ENCODE data around the gene CCDC24.
A peak's percentile ranks its signal among the peaks of the same experiment; 100 is the strongest.

Gene CCDC24

GRCh38 chr1:43991476-43992231, at the start of gene CCDC24:
Gene CCDC24, plus strand, starts transcription at chr1:43991599. Its CDS starts 280 bp downstream, at chr1:43991879.
- Histone ChIP-seq H3K27me3 (ENCODE audit: control insufficient read depth, insufficient read depth, low read length) (peaks cover 3% of the 10 kb centered on the region; the same call in 1 of the 2 replicates), H3K9me3 (ENCODE audit: control insufficient read depth, insufficient read depth, low read length) (no peaks in the 10 kb centered on the region), H3K4me3 (ENCODE audit: low read depth, low read length) (peak within 1 kb of the TSS; percentile 84), H3K4me1 (ENCODE audit: control insufficient read depth, insufficient read depth, low read length) (peaks cover 10% of the 10 kb centered on the region; the same call in 1 of the 2 replicates), H3K36me3 (ENCODE audit: control insufficient read depth, insufficient read depth, low read length) (peaks cover 6% of the 10 kb centered on the region; the same call in 1 of the 2 replicates), H3K9ac (ENCODE audit: low read depth, low read length) (peak within 1 kb of the TSS; percentile 27), H3K27ac (ENCODE audit: low read depth, low read length) (peak within 1 kb of the TSS; percentile 47)

- Histone ChIP-seq H3K27me3 (ENCODE audit: control insufficient read depth, insufficient read depth, low read length) (no peaks in the 10 kb centered on the region), H3K4me3 (ENCODE audit: low read depth, low read length) (no peak overlapping the region), H3K9me3 (ENCODE audit: control insufficient read depth, insufficient read depth, low read length) (no peaks in the 10 kb centered on the region), H3K4me1 (ENCODE audit: control insufficient read depth, insufficient read depth, low read length) (peaks cover 18% of the 10 kb centered on the region), H3K9ac (ENCODE audit: low read depth, low read length) (no peak overlapping the region), H3K27ac (ENCODE audit: low read depth, low read length) (no peak overlapping the region), H3K36me3 (ENCODE audit: control insufficient read depth, insufficient read depth, low read length) (peaks cover 5% of the 10 kb centered on the region; the same call in 1 of the 2 replicates)
Observed at GRCh38 chr1:43942411-43942810, 49.0 kb upstream of the CCDC24 start.

- peaks cover 2% of the 10 kb centered on the region; the same call in 1 of the 2 replicates for H3K36me3 ChIP-seq (ENCODE audit: control insufficient read depth, insufficient read depth, low read length)
- no peak overlapping the region for H3K4me3 ChIP-seq (ENCODE audit: low read depth, low read length)
- no peaks in the 10 kb centered on the region for H3K27me3 ChIP-seq (ENCODE audit: control insufficient read depth, insufficient read depth, low read length)
- no peak overlapping the region for H3K27ac ChIP-seq (ENCODE audit: low read depth, low read length)
- H3K9me3 ChIP-seq (ENCODE audit: control insufficient read depth, insufficient read depth, low read length) = no peaks in the 10 kb centered on the region
- H3K9ac ChIP-seq (ENCODE audit: low read depth, low read length) = no peak overlapping the region
- peaks cover 20% of the 10 kb centered on the region for H3K4me1 ChIP-seq (ENCODE audit: control insufficient read depth, insufficient read depth, low read length)
Observed at GRCh38 chr1:43944860-43945259, 46.5 kb upstream of the CCDC24 start.

- peaks cover 11% of the 10 kb centered on the region; the same call in 1 of the 2 replicates for H3K36me3 ChIP-seq (ENCODE audit: control insufficient read depth, insufficient read depth, low read length)
- no peak overlapping the region for H3K9ac ChIP-seq (ENCODE audit: low read depth, low read length)
- peak overlapping the region; percentile 87 for H3K4me3 ChIP-seq (ENCODE audit: low read depth, low read length)
- H3K4me1 ChIP-seq (ENCODE audit: control insufficient read depth, insufficient read depth, low read length) = peaks cover 20% of the 10 kb centered on the region
- H3K27me3 ChIP-seq (ENCODE audit: control insufficient read depth, insufficient read depth, low read length) = no peaks in the 10 kb centered on the region
- no peaks in the 10 kb centered on the region for H3K9me3 ChIP-seq (ENCODE audit: control insufficient read depth, insufficient read depth, low read length)
- peak overlapping the region; percentile 52 for H3K27ac ChIP-seq (ENCODE audit: low read depth, low read length)
Observed at GRCh38 chr1:43945674-43946235, 45.6 kb upstream of the CCDC24 start.

GRCh38 chr1:43946236-43947060, 45.0 kb upstream of the CCDC24 start, which contains the start of gene IPO13:
Gene IPO13, plus strand, starts transcription at chr1:43946950. Its CDS starts 651 bp downstream, at chr1:43947601.
- H3K36me3 ChIP-seq (ENCODE audit: control insufficient read depth, insufficient read depth, low read length) = peaks cover 11% of the 10 kb centered on the region; the same call in 1 of the 2 replicates
- peak within 1 kb of the TSS; percentile 87 for H3K4me3 ChIP-seq (ENCODE audit: low read depth, low read length)
- H3K9me3 ChIP-seq (ENCODE audit: control insufficient read depth, insufficient read depth, low read length) = no peaks in the 10 kb centered on the region
- peaks cover 20% of the 10 kb centered on the region for H3K4me1 ChIP-seq (ENCODE audit: control insufficient read depth, insufficient read depth, low read length)
- no peaks in the 10 kb centered on the region for H3K27me3 ChIP-seq (ENCODE audit: control insufficient read depth, insufficient read depth, low read length)
- peak within 1 kb of the TSS; percentile 97 for H3K9ac ChIP-seq (ENCODE audit: low read depth, low read length)
- H3K27ac ChIP-seq (ENCODE audit: low read depth, low read length) = peak within 1 kb of the TSS; percentile 97

- H3K27ac ChIP-seq (ENCODE audit: low read depth, low read length) = peak overlapping the region; percentile 97
- H3K9me3 ChIP-seq (ENCODE audit: control insufficient read depth, insufficient read depth, low read length) = no peaks in the 10 kb centered on the region
Observed at GRCh38 chr1:43947061-43947873, 44.1 kb upstream of the CCDC24 start.

GRCh38 chr1:43947874-43948437, 43.4 kb upstream of the CCDC24 start:
- H3K27ac ChIP-seq (ENCODE audit: low read depth, low read length) = no peak overlapping the region
- H3K4me1 ChIP-seq (ENCODE audit: control insufficient read depth, insufficient read depth, low read length) = peaks cover 17% of the 10 kb centered on the region
- H3K9me3 ChIP-seq (ENCODE audit: control insufficient read depth, insufficient read depth, low read length) = no peaks in the 10 kb centered on the region
- H3K9ac ChIP-seq (ENCODE audit: low read depth, low read length) = no peak overlapping the region
- H3K36me3 ChIP-seq (ENCODE audit: control insufficient read depth, insufficient read depth, low read length) = peaks cover 11% of the 10 kb centered on the region; the same call in 1 of the 2 replicates
- peak overlapping the region; percentile 87; the same call in 1 of the 2 replicates for H3K4me3 ChIP-seq (ENCODE audit: low read depth, low read length)
- no peaks in the 10 kb centered on the region for H3K27me3 ChIP-seq (ENCODE audit: control insufficient read depth, insufficient read depth, low read length)

More at GRCh38 chr1:43947061-43947873, 44.1 kb upstream of the CCDC24 start:
- peaks cover 20% of the 10 kb centered on the region for H3K4me1 ChIP-seq (ENCODE audit: control insufficient read depth, insufficient read depth, low read length)
- H3K27me3 ChIP-seq (ENCODE audit: control insufficient read depth, insufficient read depth, low read length) = no peaks in the 10 kb centered on the region
- peak overlapping the region; percentile 87 for H3K4me3 ChIP-seq (ENCODE audit: low read depth, low read length)
- H3K36me3 ChIP-seq (ENCODE audit: control insufficient read depth, insufficient read depth, low read length) = peaks cover 11% of the 10 kb centered on the region; the same call in 1 of the 2 replicates
- H3K9ac ChIP-seq (ENCODE audit: low read depth, low read length) = peak overlapping the region; percentile 97

- peaks cover 18% of the 10 kb centered on the region for H3K4me1 ChIP-seq (ENCODE audit: control insufficient read depth, insufficient read depth, low read length)
- H3K27ac ChIP-seq (ENCODE audit: low read depth, low read length) = no peak overlapping the region
- no peaks in the 10 kb centered on the region for H3K9me3 ChIP-seq (ENCODE audit: control insufficient read depth, insufficient read depth, low read length)
- no peak overlapping the region for H3K4me3 ChIP-seq (ENCODE audit: low read depth, low read length)
- H3K27me3 ChIP-seq (ENCODE audit: control insufficient read depth, insufficient read depth, low read length) = no peaks in the 10 kb centered on the region
- peaks cover 11% of the 10 kb centered on the region; the same call in 1 of the 2 replicates for H3K36me3 ChIP-seq (ENCODE audit: control insufficient read depth, insufficient read depth, low read length)
- no peak overlapping the region for H3K9ac ChIP-seq (ENCODE audit: low read depth, low read length)
Observed at GRCh38 chr1:43949678-43950077, 41.7 kb upstream of the CCDC24 start.

GRCh38 chr1:43951021-43951985, 40.1 kb upstream of the CCDC24 start:
- H3K4me1 ChIP-seq (ENCODE audit: control insufficient read depth, insufficient read depth, low read length) = peaks cover 13% of the 10 kb centered on the region
- no peaks in the 10 kb centered on the region for H3K27me3 ChIP-seq (ENCODE audit: control insufficient read depth, insufficient read depth, low read length)
- H3K9me3 ChIP-seq (ENCODE audit: control insufficient read depth, insufficient read depth, low read length) = no peaks in the 10 kb centered on the region
- no peak overlapping the region for H3K27ac ChIP-seq (ENCODE audit: low read depth, low read length)
- H3K9ac ChIP-seq (ENCODE audit: low read depth, low read length) = no peak overlapping the region
- H3K4me3 ChIP-seq (ENCODE audit: low read depth, low read length) = no peak overlapping the region
- peaks cover 11% of the 10 kb centered on the region; the same call in 1 of the 2 replicates for H3K36me3 ChIP-seq (ENCODE audit: control insufficient read depth, insufficient read depth, low read length)
